NB4 (cell line): ENCODE data around the gene NUDCD2.

Source experiments
- CTCF ChIP-seq: IDR thresholded peaks from one replicate; pipeline ENCODE4 v1.5.1; 2012; ENCODE audit warnings: low read depth, low read length
- MAX ChIP-seq: IDR thresholded peaks from 2 replicates; pipeline ENCODE4 v1.6.1; 2011; ENCODE audit warnings: low read depth, low read length
- MYC ChIP-seq: IDR thresholded peaks from 2 replicates; pipeline ENCODE4 v1.6.1; 2011; ENCODE audit warnings: low read depth, low read length
- POLR2A ChIP-seq: IDR thresholded peaks from 2 replicates; pipeline ENCODE4 v1.6.1; 2011; ENCODE audit warnings: mild to moderate bottlenecking; ENCODE audit not compliant: insufficient read length; ENCODE audit errors: extremely low read depth

DNA sequence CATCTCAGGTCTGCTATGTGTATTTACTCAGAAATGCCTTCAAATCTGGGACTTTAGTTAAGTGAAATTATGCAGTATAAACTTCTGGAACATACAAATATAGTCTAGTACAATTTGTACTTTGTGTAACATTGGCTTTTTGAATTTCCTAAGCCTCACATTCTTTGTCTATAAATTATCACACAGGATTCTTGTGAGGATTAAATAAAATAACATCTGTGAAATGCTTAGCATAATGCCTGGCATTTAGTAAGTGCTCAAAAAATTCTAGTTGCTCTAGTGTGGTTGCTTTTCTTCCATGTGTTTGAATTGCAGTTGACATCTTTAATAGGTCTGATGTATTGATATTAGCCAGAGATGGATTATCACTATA is 3.1 kb upstream of the NUDCD2 start:
- TF ChIP-seq CTCF: no peak
- no peak for TF ChIP-seq MAX
- no peak for TF ChIP-seq POLR2A
- no peak for TF ChIP-seq MYC
